Heart left ventricle (tissue), 13 donors: Measurements from ENCODE around the gene PTPRE.

ENCODE experiments used
- POLR2A ChIP-seq, 2 donors: fragments of 450-650 bp; IDR thresholded peaks; one replicate each; pipeline ENCODE4 v1.6.1; 2017; ENCODE audit warnings: antibody characterized with exemption in 2 of 2, mild to moderate bottlenecking in 2 of 2, moderate library complexity in 2 of 2
- TF ChIP-seq, protein P1 (sequence below), 12 donors: fragments of 200-600 bp; sonication (generic) in 4 of 12; IDR thresholded peaks; one replicate each; pipeline versions ENCODE4 v1.5.0 to v1.8.0; 2018 to 2022; ENCODE audit warnings: antibody characterized with exemption in 12 of 12, mild to moderate bottlenecking in 5 of 12
- donor health status: ischemic (EF 13 %, LVEDD 7.1; RV severe dilation, severe dysfunction).
- donor health status: DM: no; HTN: yes; CAD: no.
- donor health status: DM: no; HTN: no; CAD: no.
- donor health status: ischemic (EF 25% LVEDD 6.9; RV normal size, moderate dysfunction).
- donor health status: ischemic (EF 25% LVEDD 5.7; RV mildly dilated, moderate dysfunction).
- donor health status: ischemic (EF 35%, LVEDD 5.7; RV mildly dilated, moderate dysfunction).
- donor health status: nonischemic (EF 11% LVEDD 7.7; RV severe dilation, severe dysfunction).
- donor health status: DM: yes; HTN: yes; CAD: no.
- donor health status: PGD.
- donor health status: ischemic (EF 29% LVEDD 5.4; RV normal size, mild dysfunction).
- donor health status: nonischemic (EF 23%, LVEDD 6.1; RV moderate dilation, normal function).

DNA sequence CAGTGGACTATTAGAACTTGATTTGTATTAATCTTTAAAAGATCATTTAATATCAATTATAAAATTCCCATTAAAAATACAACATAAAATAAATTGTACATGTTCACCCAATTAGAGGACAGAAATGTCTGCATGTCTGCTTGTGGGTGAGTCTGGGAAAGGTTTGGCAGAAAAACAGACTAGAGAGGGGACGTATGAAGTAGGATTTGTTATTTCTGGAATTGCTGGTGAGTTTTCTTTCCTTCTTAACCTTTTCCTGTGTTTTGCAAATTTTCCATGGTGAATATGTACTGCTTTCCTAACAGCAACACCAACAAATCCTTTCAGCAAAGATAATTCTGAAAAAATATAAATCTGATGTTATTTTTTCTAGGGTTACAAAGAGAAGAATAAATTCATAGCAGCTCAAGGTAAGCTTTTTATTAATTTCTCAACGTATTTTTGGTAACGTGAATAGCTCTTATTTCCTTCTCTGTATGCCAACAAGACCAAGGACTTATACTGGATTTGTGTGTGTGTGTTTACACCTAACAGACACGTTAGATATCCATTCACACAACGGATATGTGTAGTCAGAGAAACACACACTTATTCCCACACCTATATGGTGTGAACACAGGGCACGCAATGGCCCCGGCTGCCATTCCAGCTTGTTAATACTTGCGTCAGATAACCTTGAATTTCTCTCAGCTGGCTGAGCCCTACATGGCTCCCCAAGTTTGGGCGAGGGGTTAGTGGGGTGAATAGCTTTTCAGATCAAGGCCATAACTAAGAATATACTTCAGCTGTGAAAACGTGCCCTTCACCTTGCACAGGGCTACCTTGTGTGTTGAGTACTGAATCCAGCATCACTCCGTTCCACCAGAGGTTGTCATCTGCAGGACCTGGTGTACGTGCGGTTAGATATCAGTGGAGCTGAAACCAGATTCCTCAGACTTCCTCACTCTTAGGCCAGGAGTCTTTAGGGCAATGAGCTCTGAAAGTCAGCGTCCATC, 154.7 kb downstream of the PTPRE start:
- TF ChIP-seq, protein P1, sequence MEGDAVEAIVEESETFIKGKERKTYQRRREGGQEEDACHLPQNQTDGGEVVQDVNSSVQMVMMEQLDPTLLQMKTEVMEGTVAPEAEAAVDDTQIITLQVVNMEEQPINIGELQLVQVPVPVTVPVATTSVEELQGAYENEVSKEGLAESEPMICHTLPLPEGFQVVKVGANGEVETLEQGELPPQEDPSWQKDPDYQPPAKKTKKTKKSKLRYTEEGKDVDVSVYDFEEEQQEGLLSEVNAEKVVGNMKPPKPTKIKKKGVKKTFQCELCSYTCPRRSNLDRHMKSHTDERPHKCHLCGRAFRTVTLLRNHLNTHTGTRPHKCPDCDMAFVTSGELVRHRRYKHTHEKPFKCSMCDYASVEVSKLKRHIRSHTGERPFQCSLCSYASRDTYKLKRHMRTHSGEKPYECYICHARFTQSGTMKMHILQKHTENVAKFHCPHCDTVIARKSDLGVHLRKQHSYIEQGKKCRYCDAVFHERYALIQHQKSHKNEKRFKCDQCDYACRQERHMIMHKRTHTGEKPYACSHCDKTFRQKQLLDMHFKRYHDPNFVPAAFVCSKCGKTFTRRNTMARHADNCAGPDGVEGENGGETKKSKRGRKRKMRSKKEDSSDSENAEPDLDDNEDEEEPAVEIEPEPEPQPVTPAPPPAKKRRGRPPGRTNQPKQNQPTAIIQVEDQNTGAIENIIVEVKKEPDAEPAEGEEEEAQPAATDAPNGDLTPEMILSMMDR (IDR thresholded peaks at IDR 0.05), result no peak
- TF ChIP-seq POLR2A (IDR thresholded peaks at IDR 0.05), result no peak
